Upper lobe of right lung (tissue), 1 donor: Measurements from ENCODE around the gene SKAP2. TPM values are rescaled to one million over a fixed set of nuclear protein-coding genes. Genes with fewer than 3 reads are reported as not detected.

Source experiments
- ATAC-seq: fragments of 200-7000 bp; cut with Tn5 transposase; one replicate; pipeline ENCODE4 v1.9.1; 2020; ENCODE audit warnings: mild to moderate bottlenecking, moderate library complexity
- DNase-seq: peaks from one replicate; pipeline ENCODE4 v3.0.0-alpha.2; 2020
- H3K27ac ChIP-seq: fragments of 200-600 bp; one replicate; pipeline ENCODE4 v1.8.0; 2022
- H3K27me3 ChIP-seq: fragments of 200-600 bp; one replicate; pipeline ENCODE4 v1.8.0; 2022; ENCODE audit warnings: mild to moderate bottlenecking
- H3K36me3 ChIP-seq: fragments of 200-600 bp; one replicate; pipeline ENCODE4 v1.8.0; 2022
- H3K4me1 ChIP-seq: fragments of 200-600 bp; one replicate; pipeline ENCODE4 v1.8.0; 2022
- H3K4me3 ChIP-seq: fragments of 200-600 bp; one replicate; pipeline ENCODE4 v1.8.0; 2022; ENCODE audit warnings: mild to moderate bottlenecking
- H3K9me3 ChIP-seq: fragments of 200-600 bp; one replicate; pipeline ENCODE4 v1.8.0; 2022
- intact Hi-C: fragments of 100-400 bp; cut with DNase I; formaldehyde crosslinking; loops from one replicate; pipeline ENCODE4 v1.11.0; 2022
- total RNA-seq: library from RNA; stranded (reverse); fragmentation: NEBNext Ultra II Directional; extraction: Animal tissue kit (Norgen Biotek cat#: 25700); gene quantifications from one replicate; pipeline ENCODE4 v1.2.1, GENCODE V29; 2021
- TF ChIP-seq, protein P1 (sequence below): fragments of 200-600 bp; IDR thresholded peaks from one replicate; pipeline ENCODE4 v1.8.0; 2022; ENCODE audit warnings: antibody characterized with exemption
- donor health status: DM: no; HTN: yes; CAD: no; lungs with severe emphysema.

The SKAP2 gene
- total RNA-seq, 1 donor from 2014 or later = 59.1 TPM

DNA sequence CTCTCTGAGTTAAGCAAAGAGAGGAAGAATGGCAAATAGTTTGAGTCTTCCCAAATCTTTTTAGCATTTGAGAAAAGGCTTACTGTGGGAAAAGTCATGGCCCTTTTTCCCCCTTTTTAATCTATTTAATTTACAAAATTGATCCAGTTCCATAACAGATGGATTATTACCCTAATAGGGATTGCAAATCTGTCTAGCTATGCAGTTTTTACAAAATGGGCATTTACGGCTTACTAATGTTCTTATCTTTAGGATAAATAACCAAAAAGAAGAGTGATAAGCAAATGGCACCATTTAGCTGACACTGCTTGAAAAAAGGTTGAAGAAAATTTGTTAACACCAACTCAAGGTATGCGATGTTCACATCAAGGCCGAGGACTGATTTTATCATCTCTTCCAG is 169.7 kb downstream of the SKAP2 start:
- Histone ChIP-seq H3K9me3 (no peaks in the 10 kb centered on the region), H3K4me3 (no peak overlapping the region), H3K36me3 (no peaks in the 10 kb centered on the region), H3K4me1 (peaks cover 5% of the 10 kb centered on the region), H3K27me3 (no peaks in the 10 kb centered on the region), H3K27ac (no peak overlapping the region)
- intact Hi-C loops = no loop called here
- ATAC-seq (no peak), DNase-seq (no peak)
- TF ChIP-seq, protein P1, sequence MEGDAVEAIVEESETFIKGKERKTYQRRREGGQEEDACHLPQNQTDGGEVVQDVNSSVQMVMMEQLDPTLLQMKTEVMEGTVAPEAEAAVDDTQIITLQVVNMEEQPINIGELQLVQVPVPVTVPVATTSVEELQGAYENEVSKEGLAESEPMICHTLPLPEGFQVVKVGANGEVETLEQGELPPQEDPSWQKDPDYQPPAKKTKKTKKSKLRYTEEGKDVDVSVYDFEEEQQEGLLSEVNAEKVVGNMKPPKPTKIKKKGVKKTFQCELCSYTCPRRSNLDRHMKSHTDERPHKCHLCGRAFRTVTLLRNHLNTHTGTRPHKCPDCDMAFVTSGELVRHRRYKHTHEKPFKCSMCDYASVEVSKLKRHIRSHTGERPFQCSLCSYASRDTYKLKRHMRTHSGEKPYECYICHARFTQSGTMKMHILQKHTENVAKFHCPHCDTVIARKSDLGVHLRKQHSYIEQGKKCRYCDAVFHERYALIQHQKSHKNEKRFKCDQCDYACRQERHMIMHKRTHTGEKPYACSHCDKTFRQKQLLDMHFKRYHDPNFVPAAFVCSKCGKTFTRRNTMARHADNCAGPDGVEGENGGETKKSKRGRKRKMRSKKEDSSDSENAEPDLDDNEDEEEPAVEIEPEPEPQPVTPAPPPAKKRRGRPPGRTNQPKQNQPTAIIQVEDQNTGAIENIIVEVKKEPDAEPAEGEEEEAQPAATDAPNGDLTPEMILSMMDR = no peak

DNA sequence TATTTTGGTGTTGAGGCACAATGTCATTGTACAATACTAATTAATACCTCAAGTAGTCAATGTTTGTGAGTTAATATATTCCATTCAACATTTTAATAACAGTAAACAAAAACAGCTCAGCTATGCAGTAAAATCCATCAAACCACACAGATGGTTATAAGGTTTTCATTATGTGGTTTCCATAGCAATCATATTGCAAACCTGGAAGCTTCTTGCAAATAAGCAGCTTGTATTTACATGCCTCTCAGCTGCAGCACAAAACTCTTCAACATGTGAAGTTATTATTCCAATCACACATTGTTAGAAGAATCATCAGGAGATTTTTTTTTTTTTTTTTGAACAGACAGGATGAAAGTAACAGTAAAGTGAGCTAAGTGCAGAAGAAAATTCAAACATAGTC is 170.2 kb downstream of the SKAP2 start:
- intact Hi-C loops = no loop called here
- H3K36me3 ChIP-seq = no peaks in the 10 kb centered on the region
- ATAC-seq (no peak), DNase-seq (no peak)
- no peak overlapping the region for H3K4me3 ChIP-seq
- H3K9me3 ChIP-seq = no peaks in the 10 kb centered on the region
- TF ChIP-seq, protein P1 = no peak
- H3K4me1 ChIP-seq = peaks cover 11% of the 10 kb centered on the region
- no peak overlapping the region for H3K27ac ChIP-seq
- H3K27me3 ChIP-seq = no peaks in the 10 kb centered on the region

DNA sequence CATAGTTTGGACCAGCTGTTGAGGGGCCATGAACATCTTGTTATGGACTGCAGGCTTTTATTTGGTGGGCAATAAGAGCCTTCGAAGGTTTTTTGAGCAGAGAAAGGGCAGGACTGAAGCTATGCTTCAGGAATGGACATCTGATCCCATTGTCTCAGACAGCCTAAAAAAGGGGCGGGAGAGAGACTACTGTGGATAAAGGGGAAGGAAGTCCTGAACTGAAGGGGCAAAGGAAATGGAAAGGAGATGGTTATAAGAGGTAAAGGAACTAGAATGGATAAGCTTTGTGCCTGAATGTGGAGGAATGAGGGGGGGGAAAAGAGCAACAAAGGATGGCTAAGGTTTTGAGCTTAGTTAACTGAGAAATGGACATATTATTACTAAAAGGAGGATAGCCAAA is 172.5 kb downstream of the SKAP2 start:
- no peak for ATAC-seq
- Histone ChIP-seq H3K36me3 (no peaks in the 10 kb centered on the region), H3K27ac (no peak overlapping the region), H3K4me3 (no peak overlapping the region), H3K27me3 (no peaks in the 10 kb centered on the region), H3K9me3 (no peaks in the 10 kb centered on the region), H3K4me1 (peaks cover 32% of the 10 kb centered on the region)
- intact Hi-C loops = no loop called here
- TF ChIP-seq, protein P1 = no peak
- DNase-seq = no peak

DNA sequence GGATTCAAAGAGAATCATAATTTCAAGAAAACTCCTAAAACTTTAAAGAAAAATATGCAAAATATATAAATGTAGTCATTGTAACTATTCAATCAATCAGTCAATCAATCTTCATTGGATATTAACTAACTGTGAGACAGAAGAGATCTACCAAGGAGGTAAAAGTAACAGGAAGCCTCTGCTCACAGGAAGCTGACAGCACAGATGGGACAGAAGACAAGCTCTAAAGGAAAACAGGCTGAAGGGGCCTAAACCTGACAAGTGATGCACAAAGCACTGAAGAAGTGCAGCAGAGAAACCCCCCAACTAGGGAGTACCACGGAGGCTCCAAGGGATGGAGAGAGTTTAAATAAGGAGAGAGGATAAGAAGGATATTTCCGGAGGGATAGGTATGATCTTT is 173.0 kb downstream of the SKAP2 start:
- TF ChIP-seq, protein P1 = no peak
- no peak overlapping the region for H3K4me3 ChIP-seq
- DNase-seq (no peak), ATAC-seq (no peak)
- no peaks in the 10 kb centered on the region for H3K27me3 ChIP-seq
- H3K27ac ChIP-seq = no peak overlapping the region
- H3K9me3 ChIP-seq = no peaks in the 10 kb centered on the region
- no peaks in the 10 kb centered on the region for H3K36me3 ChIP-seq
- H3K4me1 ChIP-seq = peaks cover 36% of the 10 kb centered on the region
- intact Hi-C loops = no loop called here

DNA sequence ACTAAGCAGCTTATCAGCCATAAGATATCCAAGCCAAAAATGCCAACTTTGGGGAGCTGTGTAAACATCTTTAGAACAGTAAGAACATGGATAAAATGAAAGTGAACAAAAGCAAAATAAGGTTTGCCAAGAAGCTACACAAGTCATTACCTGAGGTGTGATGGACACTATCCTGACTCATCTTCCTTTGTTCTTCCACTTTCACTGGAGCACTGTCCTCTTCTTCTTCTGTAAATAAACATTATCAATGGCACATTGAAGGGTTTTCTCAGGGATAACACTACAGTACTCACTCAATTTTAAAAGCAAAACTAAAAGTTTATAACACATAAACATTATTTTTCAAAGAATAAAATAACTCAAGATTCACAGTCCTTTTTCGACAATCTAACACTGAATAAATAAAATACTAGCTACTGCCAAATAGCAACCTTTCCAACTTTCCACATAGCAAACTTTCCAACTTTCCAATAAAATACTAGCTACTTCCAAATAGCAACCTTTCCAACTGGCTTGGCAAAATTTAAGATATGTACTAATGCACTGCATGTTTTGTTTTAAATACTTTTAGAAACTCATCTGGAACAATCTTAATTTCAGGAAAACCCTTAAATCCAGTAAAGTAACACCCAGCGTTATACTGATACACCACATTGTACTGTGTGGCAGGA is 174.1 kb downstream of the SKAP2 start:
- Histone ChIP-seq H3K27me3 (no peaks in the 10 kb centered on the region), H3K4me3 (no peak overlapping the region), H3K4me1 (peaks cover 46% of the 10 kb centered on the region), H3K27ac (no peak overlapping the region), H3K9me3 (no peaks in the 10 kb centered on the region), H3K36me3 (no peaks in the 10 kb centered on the region)
- intact Hi-C loops = no loop called here
- ATAC-seq (no peak), DNase-seq (no peak)
- TF ChIP-seq, protein P1 = no peak
